GM10847 (cell line): ENCODE measurements around the gene GAPDH.

Experiments
- POLR2A ChIP-seq: IDR thresholded peaks from 2 replicates; pipeline ENCODE4 v1.6.1; 2011; ENCODE audit not compliant: insufficient read length; ENCODE audit errors: extremely low read depth

GAPDH gene

DNA sequence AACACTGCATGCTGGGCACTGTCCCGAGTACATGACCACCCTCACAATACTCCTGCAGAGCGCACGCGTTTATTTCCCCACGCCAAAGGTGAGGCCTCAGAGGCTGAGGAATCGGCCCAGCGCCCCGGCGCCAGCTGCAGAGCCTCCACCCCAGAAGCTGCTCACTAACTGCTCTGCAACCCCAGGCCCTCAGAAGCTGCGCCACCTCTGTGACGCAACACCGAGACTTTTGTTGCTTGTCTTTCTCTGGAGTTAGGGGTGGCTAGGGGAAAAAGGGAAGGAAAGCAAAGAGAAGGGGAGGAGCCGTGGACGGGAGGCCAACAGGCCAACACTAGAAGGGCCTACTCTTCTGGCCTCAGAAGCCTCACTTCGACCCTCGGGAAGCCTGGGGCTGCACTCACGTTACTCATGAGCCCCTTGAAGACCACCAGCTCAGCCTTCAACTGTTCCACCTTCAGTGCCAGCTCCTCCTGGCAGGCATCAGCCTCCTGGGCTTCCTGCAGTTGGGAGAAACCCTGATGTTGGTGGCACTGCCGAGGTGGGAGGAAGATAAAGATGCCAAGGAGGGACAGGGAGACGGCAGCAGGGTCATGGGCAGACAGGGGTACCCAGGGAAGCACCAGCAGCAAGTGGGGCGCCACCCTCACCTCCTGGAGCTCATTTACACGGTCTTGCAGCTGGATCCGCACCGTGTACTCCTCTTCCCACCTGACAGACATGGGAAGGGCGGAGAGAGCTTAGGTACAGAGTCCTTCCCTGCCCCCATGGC lies 16.2 kb downstream of the GAPDH start:
- no peak for TF ChIP-seq POLR2A

DNA sequence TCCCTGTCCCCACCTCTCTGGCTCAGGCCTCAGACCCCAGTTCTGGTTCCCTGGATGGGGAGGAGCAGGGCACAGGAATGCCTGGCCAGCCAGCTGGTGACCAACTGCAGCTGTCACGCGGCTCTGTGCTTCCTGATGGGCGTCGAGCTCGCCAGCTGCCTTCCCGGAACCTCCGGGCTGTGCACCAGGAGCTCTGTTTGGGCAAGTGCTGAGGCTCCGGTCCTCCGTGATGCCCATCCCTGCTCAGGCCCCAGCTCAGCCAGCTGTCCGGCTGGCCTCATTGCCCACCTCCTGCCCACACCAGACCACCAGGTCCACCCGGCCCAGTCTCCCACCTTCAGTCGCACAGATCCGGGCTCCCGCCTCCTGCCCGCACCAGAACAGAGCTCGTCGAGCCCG lies 16.7 kb downstream of the GAPDH start:
- no peak for TF ChIP-seq POLR2A

DNA sequence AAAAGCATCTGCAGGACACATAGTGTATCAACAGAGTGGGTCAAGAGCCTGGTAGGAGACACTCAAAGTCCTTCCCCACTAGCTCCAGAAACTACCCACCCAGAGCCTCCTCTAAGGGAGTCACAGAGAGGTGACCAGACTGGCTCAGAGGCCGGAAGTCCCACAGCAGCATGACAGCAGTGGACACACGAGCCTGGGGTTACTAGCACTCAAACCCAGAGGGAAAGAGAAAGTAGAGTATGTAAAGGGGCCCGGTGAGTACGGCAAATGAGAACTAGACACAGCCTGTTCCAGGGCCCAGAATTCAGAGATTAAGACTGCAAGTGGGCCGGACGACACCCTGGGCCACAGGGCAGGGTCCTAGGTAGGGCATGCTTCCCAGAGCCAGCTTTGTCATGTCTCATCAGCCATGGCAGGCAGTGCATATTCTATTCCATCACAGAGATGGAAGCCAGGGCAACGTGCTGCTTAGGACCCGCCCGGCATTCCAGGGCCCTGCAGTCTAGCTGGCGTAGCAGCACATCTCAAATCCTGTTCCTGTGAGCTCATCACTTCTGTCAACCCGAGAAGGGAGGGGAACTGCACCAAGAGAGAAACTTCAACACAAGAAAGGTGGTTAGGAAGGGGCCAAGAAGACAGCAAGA lies 17.3 kb downstream of the GAPDH start:
- TF ChIP-seq POLR2A, result no peak

DNA sequence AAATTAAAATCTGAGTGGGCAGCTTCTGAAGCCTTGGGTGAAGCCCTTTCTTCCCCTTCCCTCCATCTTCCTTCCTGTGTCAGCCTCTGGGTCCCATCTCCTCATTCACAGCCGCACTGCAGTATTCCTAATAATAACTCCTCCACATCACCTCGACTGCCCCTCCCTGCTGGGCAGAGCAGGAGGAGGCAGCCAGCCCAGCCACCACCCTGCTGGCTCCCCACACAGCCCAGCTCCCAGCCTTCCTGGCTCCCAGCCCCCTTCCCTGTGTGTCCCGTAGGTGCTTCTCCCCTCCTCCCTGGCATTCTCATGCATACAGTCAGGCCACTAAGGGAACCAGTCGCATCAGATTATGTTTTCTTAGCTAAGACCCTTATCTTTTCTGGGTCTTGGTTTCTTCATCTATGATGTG lies 17.8 kb downstream of the GAPDH start:
- TF ChIP-seq POLR2A, result no peak

DNA sequence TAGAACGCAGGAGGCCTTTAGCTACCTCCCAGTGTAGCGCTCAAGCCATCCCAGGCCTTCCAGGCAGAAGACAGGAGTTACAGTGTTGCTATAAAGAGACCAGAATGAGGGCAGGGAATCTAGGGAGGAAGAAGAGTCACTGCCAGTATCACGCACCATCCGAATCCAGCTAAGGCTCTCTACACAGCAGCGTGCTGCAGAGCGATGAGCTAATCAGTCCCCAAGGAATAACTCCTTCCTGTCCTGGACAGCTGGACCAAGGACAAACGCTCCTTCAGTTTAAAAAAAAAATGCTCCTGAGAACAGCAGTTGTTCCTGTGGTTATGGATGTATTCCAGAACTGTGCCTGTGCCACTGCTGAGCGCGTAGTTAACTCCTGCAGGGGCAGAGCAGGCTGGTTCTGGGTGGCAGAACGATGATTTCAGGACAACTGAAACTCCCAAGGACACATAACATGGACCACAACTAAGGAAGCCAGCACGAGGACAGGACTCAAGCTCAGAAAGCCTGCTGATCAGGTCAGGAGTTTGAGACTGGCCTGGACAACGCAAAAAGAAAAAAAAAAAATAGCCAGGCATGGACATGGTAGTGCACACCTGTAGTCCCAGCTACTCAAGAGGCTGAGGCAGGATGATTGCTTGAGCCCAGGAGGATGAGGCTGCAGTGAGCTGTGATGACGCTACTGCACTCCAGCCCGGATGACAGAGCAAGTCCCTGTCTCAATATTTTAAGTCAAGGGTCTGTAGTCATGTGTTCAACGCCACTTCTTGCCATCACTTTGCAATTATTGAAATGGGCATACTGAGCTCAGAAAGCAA lies 18.9 kb downstream of the GAPDH start:
- TF ChIP-seq POLR2A, result no peak

DNA sequence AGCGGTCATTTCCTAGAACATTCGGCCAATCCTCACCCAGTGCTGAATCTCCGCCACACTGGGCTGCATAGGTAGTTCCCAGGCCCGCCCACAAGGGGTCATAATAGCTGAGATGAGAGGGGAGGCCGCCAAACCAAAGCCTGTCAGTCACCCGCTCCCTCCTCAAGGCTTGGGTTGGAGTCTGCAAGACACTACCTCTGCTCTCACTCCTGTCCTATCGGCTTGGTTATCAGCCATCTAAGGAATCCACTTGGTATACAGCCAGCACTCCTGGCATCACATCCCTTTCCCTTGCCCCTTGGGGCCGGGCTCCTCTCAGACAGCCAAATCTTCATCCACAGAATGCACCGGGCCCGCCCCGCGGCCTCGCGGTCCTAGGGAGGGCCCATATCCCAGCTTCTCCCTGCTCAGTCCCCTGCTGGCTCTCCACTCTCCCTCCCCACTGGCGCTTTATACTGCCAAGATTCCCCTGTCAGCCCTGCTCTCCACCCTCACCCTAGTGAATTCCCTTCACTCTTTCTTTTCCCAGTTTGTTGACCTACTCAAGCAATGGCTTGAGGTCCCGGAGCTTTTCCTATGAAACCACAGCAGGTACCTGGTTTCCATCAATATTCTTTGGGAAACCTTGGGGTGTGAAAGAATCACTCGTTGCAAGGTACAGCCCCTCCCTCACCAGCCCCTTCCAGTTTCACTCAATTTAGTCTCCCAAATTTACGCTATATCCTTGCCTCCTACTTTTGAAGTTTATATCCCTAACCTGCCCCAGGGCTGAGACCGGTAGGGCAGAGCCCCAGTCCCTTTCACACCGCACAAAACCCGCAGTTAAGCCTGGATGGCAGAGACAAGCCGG lies 20.1 kb downstream of the GAPDH start:
- TF ChIP-seq POLR2A, result no peak

DNA sequence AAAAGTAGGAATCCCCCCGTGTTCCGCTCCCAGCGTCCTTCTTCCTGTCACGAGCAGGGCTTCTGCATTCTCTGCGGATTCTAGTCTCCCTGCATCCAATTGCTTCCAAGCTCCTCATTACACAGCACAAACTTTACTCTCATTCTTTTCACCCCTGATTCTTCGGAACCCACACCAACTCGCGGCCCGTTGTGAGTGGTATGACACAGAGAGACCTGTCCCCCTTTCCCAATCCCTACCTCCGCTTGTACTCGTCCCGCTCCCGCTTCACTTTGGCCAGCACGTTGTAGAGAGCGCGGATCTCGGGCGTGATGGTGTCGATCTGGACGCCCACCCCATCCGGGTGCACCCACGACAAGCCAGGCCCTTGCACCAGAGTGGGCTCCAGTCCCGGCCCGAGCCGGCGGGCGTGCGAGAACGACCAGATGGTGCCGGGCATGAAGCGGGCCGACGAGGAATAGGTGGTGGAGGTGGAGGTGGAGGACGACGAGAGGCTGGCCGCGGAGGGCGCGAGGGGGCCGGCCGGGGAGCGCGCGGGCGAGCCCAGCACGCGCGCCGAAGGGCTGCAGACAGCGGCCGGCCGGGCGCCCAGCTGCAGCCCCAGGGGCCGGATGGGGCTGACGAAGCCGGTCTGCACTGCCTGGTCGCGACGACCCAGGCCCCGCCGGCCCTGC lies 20.8 kb downstream of the GAPDH start:
- no peak for TF ChIP-seq POLR2A

DNA sequence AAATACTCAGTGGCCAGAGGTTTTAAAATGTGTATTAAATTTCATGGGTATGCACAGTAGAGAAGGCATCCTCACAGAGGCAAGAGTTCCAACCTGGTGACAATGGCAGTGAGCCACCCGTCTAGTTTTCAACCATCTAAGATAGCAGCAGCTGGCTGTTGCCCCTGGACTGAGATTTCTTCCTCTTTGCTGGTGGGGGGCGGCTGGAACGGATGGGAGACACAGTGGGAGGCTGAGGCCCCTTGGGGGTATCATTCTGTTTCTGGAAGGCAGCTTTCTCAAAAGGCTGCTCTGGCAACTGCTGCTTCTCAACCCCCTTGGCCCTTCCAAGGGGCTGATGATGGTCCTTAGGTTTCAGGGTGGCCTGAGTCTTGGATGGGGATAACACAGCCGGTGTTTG lies 22.5 kb downstream of the GAPDH start:
- no peak for TF ChIP-seq POLR2A

DNA sequence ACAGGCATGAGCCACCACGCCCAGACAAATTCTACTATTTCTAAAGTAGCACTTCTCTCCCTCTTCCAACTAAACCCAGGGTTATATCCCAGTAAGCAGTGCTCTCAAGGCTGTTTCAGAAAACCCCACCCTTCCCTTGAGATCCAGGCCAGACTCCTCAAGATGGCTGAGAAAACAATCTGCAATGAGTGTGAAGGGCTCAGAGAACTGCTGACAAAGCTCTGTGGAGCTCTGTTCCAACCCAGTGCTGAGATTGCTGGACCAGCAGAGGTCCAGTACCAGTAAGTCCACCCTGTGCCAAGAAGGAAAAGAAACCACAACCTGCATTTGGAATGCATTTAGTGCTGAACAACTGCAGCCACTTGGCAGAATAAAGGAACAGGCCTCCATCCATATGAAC lies 25.2 kb downstream of the GAPDH start:
- TF ChIP-seq POLR2A, result no peak

DNA sequence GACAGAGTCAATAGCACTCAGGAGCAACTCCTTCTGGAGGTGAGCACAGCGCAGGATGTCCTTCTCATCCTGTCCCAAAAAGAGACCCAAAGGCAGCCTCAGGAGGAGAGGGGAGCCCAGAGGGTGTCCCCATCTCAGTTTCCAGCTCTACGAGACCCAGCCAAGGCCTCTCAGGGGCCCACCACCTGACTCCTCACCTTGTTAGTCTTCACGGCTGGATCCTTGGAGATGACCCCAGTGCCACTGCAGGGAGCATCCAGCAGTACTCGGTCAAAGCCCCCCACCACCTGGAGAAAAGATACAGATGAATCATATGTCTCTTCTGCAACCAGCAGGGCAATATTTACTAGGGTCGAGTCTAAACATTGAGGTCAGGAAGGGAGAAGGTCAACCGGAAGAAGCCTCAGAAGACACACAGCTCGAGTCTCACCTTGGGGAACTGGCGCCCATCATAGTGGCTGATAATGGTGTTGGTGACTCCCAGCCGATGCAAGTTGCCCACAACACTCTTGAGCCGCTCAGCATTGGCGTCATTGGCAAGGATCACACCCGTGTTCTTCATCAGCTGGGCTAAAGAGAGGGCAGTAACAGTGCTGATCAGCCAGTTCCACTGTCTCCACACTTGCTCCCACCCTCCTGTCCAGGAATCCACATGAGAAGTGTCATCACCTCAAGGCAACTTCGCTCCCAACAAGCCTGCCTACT lies 26.3 kb downstream of the GAPDH start:
- no peak for TF ChIP-seq POLR2A

DNA sequence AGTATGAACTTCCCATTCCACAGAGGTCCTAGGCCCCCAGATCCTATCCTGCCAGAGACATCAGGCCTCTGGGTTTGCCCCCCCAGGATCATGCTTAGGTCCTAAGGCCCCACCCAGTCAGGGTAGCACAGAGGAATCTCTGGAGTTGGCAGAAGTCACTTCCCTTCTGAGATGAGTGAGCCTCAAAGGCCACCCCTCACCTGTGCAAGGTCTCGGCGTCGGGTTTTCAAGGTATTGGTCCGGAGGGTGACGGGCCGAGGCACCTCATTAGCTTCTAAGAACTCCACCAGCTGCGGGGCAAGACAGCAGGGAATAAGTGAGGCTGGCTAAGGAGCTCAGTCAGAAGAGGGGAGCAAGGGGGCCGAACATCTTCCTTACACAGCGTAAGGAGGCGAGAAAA lies 28.6 kb downstream of the GAPDH start:
- no peak for TF ChIP-seq POLR2A

DNA sequence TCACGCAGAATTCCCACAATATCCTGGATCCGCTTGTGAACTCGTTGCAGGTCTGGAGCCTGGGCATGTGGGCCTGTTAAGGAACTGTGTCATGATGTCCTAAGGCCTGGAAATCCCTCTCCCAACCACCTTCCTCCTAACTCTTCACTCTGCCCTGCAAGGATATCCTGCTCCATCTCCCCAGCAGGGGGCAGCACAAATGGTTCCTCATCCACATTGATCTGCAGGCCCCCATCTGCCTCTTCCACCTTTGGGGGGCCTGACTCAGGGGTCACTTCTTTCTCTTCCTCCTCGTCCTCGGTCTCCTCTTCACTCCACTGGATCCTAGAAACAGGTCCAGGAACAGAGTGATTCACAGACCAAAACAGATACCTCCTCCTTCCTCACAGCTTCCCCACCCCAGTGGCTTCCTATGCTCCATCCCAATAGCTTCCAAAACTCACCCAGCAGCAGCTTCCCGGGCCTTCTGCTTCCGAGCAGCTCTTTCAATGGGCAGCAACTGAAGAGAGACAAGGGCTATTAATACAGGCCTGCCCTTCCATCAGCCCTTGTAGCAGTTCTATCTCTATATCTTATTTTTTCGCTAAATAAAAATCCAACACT lies 29.2 kb downstream of the GAPDH start:
- TF ChIP-seq POLR2A, result no peak

DNA sequence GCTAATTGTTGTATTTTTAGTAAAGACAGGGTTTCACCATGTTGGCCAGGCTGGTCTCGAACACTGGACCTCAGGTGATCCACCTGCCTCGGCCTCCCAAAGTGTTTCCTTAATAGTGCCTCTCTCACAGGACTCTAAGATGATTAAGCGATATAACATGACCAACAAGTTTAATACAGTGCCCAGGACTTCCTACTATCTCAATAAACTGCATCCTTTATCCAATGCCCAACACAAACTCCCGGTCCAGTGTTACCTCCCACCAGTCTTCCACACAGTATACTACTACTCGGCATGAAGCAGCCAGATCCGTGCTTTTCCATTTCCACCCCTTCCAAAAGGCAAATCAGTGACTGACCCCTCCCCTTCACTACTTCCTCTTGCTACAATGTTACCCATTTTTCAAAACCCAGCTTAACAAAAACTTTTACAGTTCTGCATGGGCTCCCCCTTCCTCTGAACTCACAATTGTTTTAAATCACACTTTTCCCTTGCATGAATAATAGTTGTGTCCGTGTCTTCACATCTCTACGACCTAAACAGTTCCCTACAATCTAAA lies 32.9 kb downstream of the GAPDH start:
- TF ChIP-seq POLR2A, result no peak
